K562 (cell line): ENCODE measurements around the gene BMF. TPM values are rescaled to one million over a fixed set of nuclear protein-coding genes. Genes with fewer than 3 reads are reported as not detected.

Source experiments
- AFF1 ChIP-seq, 2 experiments: fragments of 450-650 bp; IDR thresholded peaks; 2 replicates each; pipeline ENCODE4 v1.6.1; 2018; ENCODE audit warnings: mild to moderate bottlenecking in 2 of 2, low read depth in 1 of 2; ENCODE audit not compliant: partially characterized antibody in 2 of 2
- ARID1B ChIP-seq: fragments of 450-650 bp; IDR thresholded peaks from 2 replicates; pipeline ENCODE4 v1.6.1; 2016; ENCODE audit warnings: antibody characterized with exemption, mild to moderate bottlenecking, inconsistent platforms
- ARNT ChIP-seq, 2 experiments: fragments of 450-650 bp; IDR thresholded peaks; 2 replicates each; pipeline ENCODE4 v1.6.1; 2016; ENCODE audit warnings: mild to moderate bottlenecking in 1 of 2
- ASH1L ChIP-seq: fragments of 450-650 bp; IDR thresholded peaks from 2 replicates; pipeline ENCODE4 v1.6.1; 2018; ENCODE audit warnings: borderline replicate concordance, mild to moderate bottlenecking, low read depth; ENCODE audit not compliant: partially characterized antibody
- DPF2 ChIP-seq: fragments of 450-650 bp; IDR thresholded peaks from 2 replicates; pipeline ENCODE4 v1.6.1; 2016
- EP400 ChIP-seq: fragments of 450-650 bp; IDR thresholded peaks from 2 replicates; pipeline ENCODE4 v1.6.1; 2017; ENCODE audit warnings: antibody characterized with exemption, mild to moderate bottlenecking, moderate library complexity
- ID3 ChIP-seq, 2 experiments: fragments of 250-450 bp in 1 of 2; fragments of 450-650 bp in 1 of 2; sonication (Bioruptor Pico) in 1 of 2; IDR thresholded peaks; 2 replicates each; pipeline versions ENCODE4 v1.6.1 to v1.8.0; 2016 to 2021; ENCODE audit warnings: mild to moderate bottlenecking in 2 of 2, moderate library complexity in 2 of 2, missing compliant biosample characterization in 1 of 2, missing genetic modification characterization in 1 of 2
- MAFK ChIP-seq: IDR thresholded peaks from 2 replicates; pipeline ENCODE4 v1.6.1; 2011; ENCODE audit warnings: low read length, improper control_type of control experiment
- NELFE ChIP-seq: IDR thresholded peaks from 2 replicates; pipeline ENCODE4 v1.6.1; 2011; ENCODE audit warnings: mild to moderate bottlenecking; ENCODE audit not compliant: insufficient read depth, insufficient read length
- NFE2L1 ChIP-seq: fragments of 450-650 bp; IDR thresholded peaks from 2 replicates; pipeline ENCODE4 v1.6.1; 2016; ENCODE audit warnings: missing genetic modification characterization, low read depth, mild to moderate bottlenecking, missing compliant biosample characterization, moderate library complexity, borderline replicate concordance
- PCBP1 ChIP-seq: fragments of 200-400 bp; formaldehyde crosslinking; IDR thresholded peaks from 2 replicates; pipeline ENCODE4 v1.6.1; 2018; ENCODE audit warnings: mild to moderate bottlenecking, low read depth, low read length; ENCODE audit not compliant: poor library complexity, severe bottlenecking
- PHF8 ChIP-seq: fragments of 200-600 bp; sonication (generic); IDR thresholded peaks from 2 replicates; pipeline ENCODE4 v1.6.1; 2012; ENCODE audit warnings: mixed run types, mild to moderate bottlenecking, inconsistent platforms, low read length, moderate library complexity, borderline replicate concordance
- POLR2G ChIP-seq: fragments of 200-400 bp; formaldehyde crosslinking; IDR thresholded peaks from 2 replicates; pipeline ENCODE4 v1.6.1; 2017; ENCODE audit warnings: low read depth, mild to moderate bottlenecking, antibody characterized with exemption, low read length, moderate library complexity
- RAD51 ChIP-seq: fragments of 450-650 bp; IDR thresholded peaks from 2 replicates; pipeline ENCODE4 v1.7.1; 2016; ENCODE audit warnings: low read depth, mild to moderate bottlenecking, borderline replicate concordance
- SMARCA4 ChIP-seq: fragments of 450-650 bp; IDR thresholded peaks from 2 replicates; pipeline ENCODE4 v1.6.1; 2016
- SP2 ChIP-seq: IDR thresholded peaks from 2 replicates; pipeline ENCODE4 v1.6.1; 2011; ENCODE audit warnings: mild to moderate bottlenecking, low read depth, low read length, moderate library complexity; ENCODE audit not compliant: poor library complexity, severe bottlenecking; ENCODE audit errors: extremely low read depth
- SPI1 ChIP-seq: IDR thresholded peaks from 2 replicates; pipeline ENCODE4 v1.6.1; 2011; ENCODE audit warnings: low read depth, low read length, control low read depth, borderline replicate concordance
- TBP ChIP-seq: optimal IDR thresholded peaks from 2 replicates; pipeline ENCODE3; 2011; ENCODE audit warnings: low read depth, low read length, improper control_type of control experiment
- TCF15 ChIP-seq: fragments of 250-450 bp; sonication (Bioruptor Pico); IDR thresholded peaks from 2 replicates; pipeline ENCODE4 v1.8.0; 2022; ENCODE audit warnings: moderate library complexity, mild to moderate bottlenecking, inconsistent platforms
- YBX1 ChIP-seq: fragments of 450-650 bp; IDR thresholded peaks from 2 replicates; pipeline ENCODE4 v1.7.1; 2016; ENCODE audit warnings: mild to moderate bottlenecking
- ZNF12 ChIP-seq: sonication (generic); formaldehyde crosslinking; IDR thresholded peaks from 2 replicates; pipeline ENCODE4 v1.4.0; 2020; ENCODE audit warnings: mild to moderate bottlenecking, missing genetic modification reagents
- ZNF134 ChIP-seq: fragments of 250-450 bp; sonication (Bioruptor Pico); conservative IDR thresholded peaks from 2 replicates; pipeline ENCODE4 v1.4.0; 2020
- polyA plus RNA-seq, 8 experiments: library from polyadenylated mRNA; depleted of rRNA in 4 of 8; stranded (reverse) in 5 of 8; unstranded in 3 of 8; fragments of >200 nt; fragmentation: Nextera tagmentation in 2 of 8; fragmentation: Illumina TruSeq in 1 of 8; extraction: Ambion mirVana in 2 of 8; extraction: Trizol in 1 of 8; gene quantifications; 2 replicates each; pipeline versions ENCODE4 v1.2.1 to v1.2.3, GENCODE V29; 2011 to 2014; ENCODE audit warnings: inconsistent platforms in 1 of 8, missing spikeins in 1 of 8
- total RNA-seq, 7 experiments: library from RNA; depleted of rRNA in 6 of 7; stranded (reverse); fragments of >200 nt in 6 of 7; fragmentation: Illumina TruSeq in 2 of 7; extraction: Trizol in 2 of 7; gene quantifications; 2 replicates each; pipeline versions ENCODE4 v1.2.1 to v1.2.3, GENCODE V29; 2011 to 2021; ENCODE audit warnings: low replicate concordance in 1 of 7
- TF ChIP-seq, protein P1 (sequence below): fragments of 450-650 bp; IDR thresholded peaks from 2 replicates; pipeline ENCODE4 v1.6.1; 2016

The BMF gene
- total and polyA plus RNA-seq, 9 of the 15 experiments (the other 6 are each of a cell fraction or from before 2014, with no cell fraction given): 0.25 to 0.91 (median 0.59) TPM; not detected in 2

DNA sequence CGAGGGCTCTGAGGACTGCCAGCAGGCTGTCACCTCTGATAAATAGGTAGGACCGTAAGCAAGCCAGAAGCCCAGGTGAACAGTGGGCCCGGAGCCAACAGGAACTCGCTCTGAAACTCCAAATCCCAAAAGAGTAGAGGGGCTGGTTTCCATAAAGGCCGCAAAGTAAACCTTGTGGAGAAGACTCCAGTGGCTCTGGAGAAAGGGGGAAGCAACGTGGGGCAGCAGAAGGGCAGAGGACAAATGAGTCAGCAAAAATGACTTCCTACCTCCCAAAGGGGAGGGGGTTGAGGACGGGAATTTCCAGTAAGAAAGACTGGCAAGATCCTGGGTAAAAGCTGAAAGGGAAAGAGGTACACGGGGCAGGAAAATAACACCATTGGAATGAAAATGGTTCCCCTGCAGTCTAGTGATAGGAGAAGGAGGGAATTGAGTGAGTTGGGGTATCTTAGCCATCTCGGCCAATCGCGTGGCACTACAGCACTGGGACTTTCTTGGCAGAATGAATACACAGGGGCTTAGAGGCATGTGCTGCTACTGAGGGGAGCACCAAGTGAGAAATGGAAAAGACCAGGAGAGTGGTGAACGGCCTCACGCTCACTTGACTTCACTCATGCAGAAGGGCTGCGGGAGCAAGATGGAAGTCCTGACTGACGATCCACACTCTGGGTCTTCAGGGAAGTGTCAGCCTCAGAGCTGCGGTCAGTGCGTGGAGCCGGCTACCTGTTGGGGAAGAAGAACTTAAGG, 33.2 kb downstream of the BMF start (continued):
- TF ChIP-seq, protein P1, sequence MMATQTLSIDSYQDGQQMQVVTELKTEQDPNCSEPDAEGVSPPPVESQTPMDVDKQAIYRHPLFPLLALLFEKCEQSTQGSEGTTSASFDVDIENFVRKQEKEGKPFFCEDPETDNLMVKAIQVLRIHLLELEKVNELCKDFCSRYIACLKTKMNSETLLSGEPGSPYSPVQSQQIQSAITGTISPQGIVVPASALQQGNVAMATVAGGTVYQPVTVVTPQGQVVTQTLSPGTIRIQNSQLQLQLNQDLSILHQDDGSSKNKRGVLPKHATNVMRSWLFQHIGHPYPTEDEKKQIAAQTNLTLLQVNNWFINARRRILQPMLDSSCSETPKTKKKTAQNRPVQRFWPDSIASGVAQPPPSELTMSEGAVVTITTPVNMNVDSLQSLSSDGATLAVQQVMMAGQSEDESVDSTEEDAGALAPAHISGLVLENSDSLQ: no peak
- TF ChIP-seq DPF2: peak; percentile 74
- TF ChIP-seq SP2: no peak
- no peak for TF ChIP-seq ZNF12 (CRISPR knock-in tag)
- peak; percentile 36; the same call in 1 of the 2 replicates for TF ChIP-seq EP400
- no peak for TF ChIP-seq ZNF134 (CRISPR knock-in tag)
- TF ChIP-seq TBP: peak; percentile 58
- TF ChIP-seq ID3 (CRISPR knock-in tag; IDR thresholded peaks at IDR 0.05): no peak
- peak; percentile 22; the same call in 1 of the 2 replicates for TF ChIP-seq ID3 (tag; IDR thresholded peaks at IDR 0.05)
- TF ChIP-seq YBX1: no peak
- TF ChIP-seq MAFK: peak; percentile 92
- TF ChIP-seq POLR2G: no peak
- TF ChIP-seq ASH1L: no peak
- TF ChIP-seq ARID1B: peak; percentile 67
- TF ChIP-seq PCBP1: no peak
- TF ChIP-seq SMARCA4: peak; percentile 59
- TF ChIP-seq NFE2L1 (tag): peak; percentile 85
- TF ChIP-seq NELFE: no peak
- no peak for TF ChIP-seq PHF8
- no peak for TF ChIP-seq AFF1 (IDR thresholded peaks at IDR 0.05; ENCODE audit: low read depth in 1 of 2, partially characterized antibody in 2 of 2)
- peak; percentile 38; the same call in 1 of the 2 replicates for TF ChIP-seq SPI1
- no peak for TF ChIP-seq ARNT (IDR thresholded peaks at IDR 0.05)
- no peak for TF ChIP-seq RAD51
- no peak for TF ChIP-seq TCF15 (CRISPR knock-in tag)
